GM19043 (cell line): ENCODE measurements around the gene FIBP.
"Not testable (repeated sequence)": the region's sequence is repeated elsewhere in the genome, so short reads cannot be mapped to it uniquely, and the experiment has no call there.

ENCODE experiments used
- ATAC-seq: cut with Tn5 transposase; IDR thresholded peaks from one replicate; pipeline ENCODE4 v1.9.1; 2021; ENCODE audit warnings: low read depth; ENCODE audit not compliant: unreplicated experiment

Gene FIBP

GRCh38 chr11:65849771-65850216 lies 38.5 kb downstream of the FIBP start:
- ATAC-seq, result no peak

- ATAC-seq, result no peak
Observed at GRCh38 chr11:65849366-65849765, 38.9 kb downstream of the FIBP start.

- not testable (repeated sequence) for ATAC-seq
Observed at GRCh38 chr11:65848693-65849092, 39.6 kb downstream of the FIBP start.

- ATAC-seq, result no peak
Observed at GRCh38 chr11:65847746-65848145, 40.5 kb downstream of the FIBP start.

GRCh38 chr11:65844231-65844872 lies 43.9 kb downstream of the FIBP start:
- no peak for ATAC-seq

- ATAC-seq, result no peak
Observed at GRCh38 chr11:65843811-65844210, 44.5 kb downstream of the FIBP start.

- ATAC-seq, result no peak
Observed at GRCh38 chr11:65842144-65842543, 46.1 kb downstream of the FIBP start.

- no peak for ATAC-seq
Observed at GRCh38 chr11:65834202-65834601, 54.1 kb downstream of the FIBP start.
